HS-5 (cell line): ENCODE data around the gene TUB.

Source experiments
- DNase-seq: peaks from one replicate; pipeline ENCODE4 v3.0.0-alpha.2; 2012; ENCODE audit warnings: low read depth

TUB gene

GRCh38 chr11:8108421-8108820, 27.4 kb downstream of the TUB start:
- no peak for DNase-seq

GRCh38 chr11:8109675-8110074, 28.7 kb downstream of the TUB start:
- no peak for DNase-seq

- no peak for DNase-seq
These were observed 29.4 kb downstream of the TUB start for GRCh38 chr11:8110396-8110795.

GRCh38 chr11:8111636-8112035, 30.6 kb downstream of the TUB start:
- DNase-seq: no peak

GRCh38 chr11:8122173-8122764, 41.3 kb downstream of the TUB start:
- no peak for DNase-seq

GRCh38 chr11:8126649-8127289, 45.8 kb downstream of the TUB start:
- no peak for DNase-seq

- no peak for DNase-seq
These were observed 46.4 kb downstream of the TUB start for GRCh38 chr11:8127447-8127846.

GRCh38 chr11:8138526-8138925, 57.5 kb downstream of the TUB start:
- no peak for DNase-seq

- DNase-seq: no peak
These were observed 68.7 kb downstream of the TUB start for GRCh38 chr11:8149726-8150125.
